Measurements from ENCODE around the gene KLHL18.
A peak's percentile ranks its signal among the peaks of the same experiment; 100 is the strongest.
"Not testable (repeated sequence)": the region's sequence is repeated elsewhere in the genome, so short reads cannot be mapped to it uniquely, and the experiment has no call there.

KLHL18 gene

DNA sequence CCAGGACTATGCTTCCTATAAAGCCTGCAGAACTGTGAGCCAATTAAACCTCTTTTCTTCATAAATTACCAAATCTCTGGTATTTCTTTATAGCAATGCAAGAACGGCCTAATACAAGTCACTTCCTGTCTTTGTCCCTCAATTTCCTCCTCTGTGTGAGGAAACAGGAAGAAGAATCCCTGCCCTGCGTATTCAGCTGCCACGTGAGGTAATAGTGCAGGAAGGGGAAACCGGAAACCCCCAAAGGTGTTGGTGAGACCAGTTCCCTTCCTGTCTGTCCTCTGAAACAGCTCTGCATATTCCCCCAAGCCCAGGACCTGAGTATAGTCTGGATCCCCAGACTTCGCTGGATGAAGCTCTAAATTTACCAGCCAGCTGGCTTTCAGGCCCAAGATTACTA, 80.0 kb downstream of the KLHL18 start:
- DNase-seq (ENCODE audit: low read depth) = no peak

DNA sequence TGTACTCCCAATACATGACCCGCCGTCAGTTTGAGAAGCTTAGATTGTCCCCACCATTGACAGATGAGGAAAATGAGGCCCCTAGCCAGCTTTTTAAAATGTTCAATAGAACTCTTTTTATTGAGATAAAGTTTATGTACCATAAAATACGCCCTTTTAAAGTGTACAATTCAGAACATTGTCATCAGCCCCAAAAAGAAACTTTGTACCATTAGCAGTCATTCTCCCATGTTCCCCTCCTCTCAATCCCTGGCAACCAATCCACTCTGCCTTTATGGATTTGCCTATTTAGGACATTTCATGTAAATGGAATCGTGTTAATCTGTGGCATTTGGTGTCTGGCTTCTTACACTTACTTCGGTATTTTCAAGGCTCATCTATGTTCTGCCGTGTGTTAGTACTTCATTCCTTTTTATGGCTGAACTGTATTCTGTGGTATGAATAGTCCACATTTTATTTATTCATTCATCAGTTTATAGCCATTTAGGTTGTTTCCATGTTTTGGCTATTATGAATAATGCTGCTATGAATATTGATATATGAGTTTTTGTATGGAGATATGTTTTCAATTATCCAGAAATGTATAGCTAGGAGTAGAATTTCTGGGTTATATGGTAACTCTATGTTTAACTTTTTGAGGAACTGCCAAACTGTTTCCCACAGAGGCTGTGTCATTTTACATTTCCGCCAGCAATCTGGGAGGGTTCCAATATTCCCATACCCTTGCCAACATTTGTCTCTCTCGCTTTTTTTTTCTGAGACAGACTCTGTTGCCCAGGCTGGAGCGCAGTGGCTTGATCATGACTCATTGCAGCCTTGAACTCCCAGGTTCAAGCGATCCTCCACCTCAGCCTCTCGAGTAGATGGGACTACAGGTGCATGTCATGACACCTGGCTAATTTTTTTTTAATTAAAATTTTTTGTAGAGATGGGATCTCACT, 82.7 kb downstream of the KLHL18 start:
- no peak for DNase-seq (ENCODE audit: low read depth)

DNA sequence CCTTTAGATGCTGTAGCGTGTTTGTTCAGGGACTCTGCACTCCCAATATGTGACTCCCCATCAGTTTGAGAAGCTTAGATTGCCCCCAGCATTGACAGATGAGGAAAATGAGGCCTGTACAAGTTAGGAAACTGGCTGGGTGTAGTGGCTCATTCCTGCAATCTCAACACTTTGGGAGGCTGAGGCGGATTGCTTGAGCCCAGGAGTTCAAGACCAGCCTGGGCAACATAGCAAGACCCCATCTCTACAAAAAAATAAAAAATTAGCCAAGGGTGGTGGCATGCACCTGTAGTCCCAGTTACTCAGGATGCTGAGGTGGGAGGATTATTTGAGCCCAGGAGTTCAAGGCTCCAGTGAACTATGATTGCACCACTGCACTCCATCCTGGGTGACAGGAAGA, 84.1 kb downstream of the KLHL18 start:
- DNase-seq (ENCODE audit: low read depth) = no peak

DNA sequence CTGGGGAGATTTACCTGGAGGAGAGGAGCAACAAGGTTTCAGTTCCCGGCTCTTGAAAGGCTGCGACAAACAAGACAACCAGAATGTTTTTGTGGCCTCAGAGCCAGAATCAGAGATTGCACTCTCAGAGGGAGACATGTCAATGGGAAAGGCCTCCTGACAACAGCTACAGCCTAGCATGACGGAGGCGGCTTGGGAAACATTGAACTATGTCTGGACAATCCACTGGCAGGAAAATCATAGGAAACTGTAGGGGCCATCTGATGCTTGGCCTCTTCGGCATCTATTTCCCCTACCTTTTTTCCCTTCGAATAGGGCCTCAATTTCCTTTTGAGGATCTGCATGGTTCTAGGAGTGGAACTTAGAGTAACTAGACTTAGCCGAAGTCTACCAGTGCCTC, 84.9 kb downstream of the KLHL18 start:
- DNase-seq (ENCODE audit: low read depth) = no peak

GRCh38 chr3:47370020-47370419, 87.3 kb downstream of the KLHL18 start:
- not testable (repeated sequence) for DNase-seq (ENCODE audit: low read depth)

DNA sequence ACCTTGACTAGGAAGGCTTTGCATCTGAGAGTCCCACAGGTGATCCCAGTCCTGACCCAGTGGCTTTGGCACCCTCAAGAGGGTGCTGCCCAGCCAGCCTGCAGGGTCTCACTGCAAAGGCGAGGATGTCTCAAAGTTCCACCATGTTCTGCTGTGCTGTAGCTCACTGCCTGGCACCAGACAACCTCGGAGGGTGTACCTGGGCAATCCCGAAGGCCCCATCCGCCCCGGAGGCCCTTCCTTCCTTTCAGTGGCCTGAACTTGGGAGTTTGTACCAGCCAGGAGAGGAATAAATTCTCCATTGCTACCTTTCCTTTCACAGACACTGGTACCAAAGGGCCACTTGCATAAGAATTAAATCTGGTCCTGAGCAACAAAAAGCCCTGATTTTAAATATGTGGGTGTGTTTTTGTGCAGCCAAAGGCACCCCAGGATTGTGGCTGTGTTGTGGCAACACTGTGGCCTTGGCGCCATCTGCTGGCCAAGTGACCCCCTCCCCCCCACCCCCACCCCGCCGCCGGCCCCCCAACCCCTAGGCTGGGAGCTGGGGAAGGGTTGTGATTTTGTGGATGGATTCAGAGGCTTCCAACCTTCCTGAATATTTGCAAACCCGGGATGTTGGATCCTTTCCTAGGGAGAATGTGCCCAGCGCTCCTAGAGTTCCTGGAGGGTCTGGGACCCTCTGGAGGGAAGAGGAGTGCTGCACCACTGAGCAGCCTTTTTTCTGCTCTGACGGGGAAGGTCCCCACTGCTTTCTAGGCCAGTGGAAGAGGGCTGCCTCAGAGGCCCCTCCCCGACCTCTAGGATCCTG, 88.3 kb downstream of the KLHL18 start:
- no peak for DNase-seq (ENCODE audit: low read depth)

DNA sequence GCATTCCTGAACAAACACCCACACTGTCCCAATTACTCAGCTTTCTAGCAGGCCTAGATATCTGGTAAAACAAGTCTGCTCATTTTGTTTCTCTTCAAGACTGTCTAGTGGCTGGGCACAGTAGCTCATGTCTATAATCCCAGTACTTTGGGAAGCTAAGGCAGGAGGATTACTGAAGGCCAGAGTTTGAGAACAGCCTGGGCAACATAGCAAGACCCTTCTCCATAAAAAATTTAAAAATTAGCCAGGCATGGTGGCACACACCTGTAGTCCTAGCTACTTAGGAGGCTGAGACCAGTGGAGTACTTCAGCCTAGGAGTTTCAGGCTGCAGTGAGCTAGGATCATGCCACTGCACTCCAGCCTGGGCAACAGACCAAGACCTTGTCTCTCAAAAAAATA, 91.8 kb downstream of the KLHL18 start:
- DNase-seq (ENCODE audit: low read depth) = no peak

- DNase-seq (ENCODE audit: low read depth) = no peak
Observed at GRCh38 chr3:47376393-47376792, 93.6 kb downstream of the KLHL18 start.

DNA sequence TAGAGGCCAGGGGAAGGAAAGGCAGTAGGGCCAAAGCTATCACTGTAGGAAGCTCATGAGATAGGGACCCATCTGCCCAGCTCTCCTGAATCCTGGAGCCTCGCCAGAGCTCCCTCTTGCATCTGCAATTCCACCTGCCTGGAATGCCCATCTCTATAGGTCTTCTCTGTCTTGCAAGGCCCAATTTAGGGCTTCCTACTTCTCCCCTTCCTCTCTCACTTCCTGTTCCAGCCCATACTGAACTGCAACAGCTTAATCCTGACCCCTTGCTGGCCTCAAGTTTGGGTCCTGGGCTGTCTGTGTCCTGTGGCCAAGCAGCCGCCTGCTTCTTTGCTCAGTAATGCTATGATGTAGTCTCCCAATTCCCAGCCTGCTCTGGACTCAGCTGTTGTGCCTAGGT, 94.4 kb downstream of the KLHL18 start:
- no peak for DNase-seq (ENCODE audit: low read depth)

GRCh38 chr3:47378869-47379268, 96.1 kb downstream of the KLHL18 start:
- DNase-seq (ENCODE audit: low read depth) = no peak

- no peak for DNase-seq (ENCODE audit: low read depth)
Observed at GRCh38 chr3:47379411-47379899, 96.7 kb downstream of the KLHL18 start.

DNA sequence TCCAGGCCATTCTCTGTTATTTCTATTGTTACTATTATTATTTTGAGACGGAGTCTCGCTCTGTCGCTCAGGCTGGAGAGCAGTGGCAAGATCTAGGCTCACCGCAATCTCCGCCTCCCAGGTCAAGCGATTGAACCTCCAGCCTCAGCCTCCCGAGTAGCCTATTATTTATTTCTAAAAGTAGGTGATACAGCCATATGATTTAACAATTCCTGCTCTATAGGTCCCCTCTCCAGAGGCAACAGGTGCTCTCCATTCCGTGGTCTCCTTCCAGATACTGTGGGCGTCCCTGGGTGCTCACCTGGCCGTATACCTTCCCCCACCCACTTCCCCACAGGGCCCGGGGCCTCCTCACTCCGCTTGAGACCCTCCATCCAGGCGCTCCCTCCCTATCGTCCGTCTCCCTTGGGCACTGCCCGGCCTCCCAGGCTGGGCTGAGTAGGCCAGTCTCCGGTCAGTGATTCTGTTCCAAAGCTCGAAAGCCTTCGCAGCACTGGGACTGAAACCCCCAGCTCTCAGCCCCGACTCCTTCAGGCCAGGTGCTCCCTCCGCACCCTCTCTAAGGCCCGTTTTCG, 97.4 kb downstream of the KLHL18 start:
- no peak for DNase-seq (ENCODE audit: low read depth)

DNA sequence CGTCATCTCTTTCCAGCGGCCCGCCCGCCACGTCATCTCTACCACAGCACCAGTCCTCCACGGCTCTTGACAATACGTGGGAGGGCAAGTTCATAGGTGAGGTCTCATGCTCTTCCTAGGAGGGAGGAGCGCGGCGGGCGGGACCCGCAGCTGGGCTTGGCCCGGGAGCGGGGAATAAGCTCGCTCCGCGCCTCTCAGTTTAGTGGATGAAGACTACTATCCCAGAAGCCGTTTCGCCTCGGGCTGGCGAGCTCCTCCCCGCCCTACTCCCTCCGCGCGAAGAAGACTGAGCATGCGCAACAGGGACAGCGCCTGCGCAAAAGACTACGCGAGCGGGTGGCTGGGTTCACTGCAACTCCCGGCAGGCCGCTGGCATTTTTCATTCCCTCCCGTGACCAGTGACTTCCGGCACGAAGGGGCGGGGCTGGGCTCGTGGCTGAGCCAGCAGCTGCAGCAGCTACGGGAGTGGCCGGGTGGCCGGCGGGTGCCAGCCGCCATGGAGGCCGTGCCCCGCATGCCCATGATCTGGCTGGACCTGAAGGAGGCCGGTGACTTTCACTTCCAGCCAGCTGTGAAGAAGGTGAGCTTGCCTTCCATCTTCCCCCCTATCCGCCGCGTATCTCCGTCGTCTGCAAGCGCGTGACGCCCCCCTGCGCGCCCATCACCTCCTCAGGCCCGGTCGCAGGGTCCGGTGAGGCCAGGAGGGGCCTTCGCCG, 98.0 kb downstream of the KLHL18 start, which contains the start of gene PTPN23:
PTPN23 (plus strand) TSS at position 421 of the 716 bp plus-strand sequence; CDS start at position 497, 76 bp downstream.
- DNase-seq (ENCODE audit: low read depth) = peak; percentile 97

DNA sequence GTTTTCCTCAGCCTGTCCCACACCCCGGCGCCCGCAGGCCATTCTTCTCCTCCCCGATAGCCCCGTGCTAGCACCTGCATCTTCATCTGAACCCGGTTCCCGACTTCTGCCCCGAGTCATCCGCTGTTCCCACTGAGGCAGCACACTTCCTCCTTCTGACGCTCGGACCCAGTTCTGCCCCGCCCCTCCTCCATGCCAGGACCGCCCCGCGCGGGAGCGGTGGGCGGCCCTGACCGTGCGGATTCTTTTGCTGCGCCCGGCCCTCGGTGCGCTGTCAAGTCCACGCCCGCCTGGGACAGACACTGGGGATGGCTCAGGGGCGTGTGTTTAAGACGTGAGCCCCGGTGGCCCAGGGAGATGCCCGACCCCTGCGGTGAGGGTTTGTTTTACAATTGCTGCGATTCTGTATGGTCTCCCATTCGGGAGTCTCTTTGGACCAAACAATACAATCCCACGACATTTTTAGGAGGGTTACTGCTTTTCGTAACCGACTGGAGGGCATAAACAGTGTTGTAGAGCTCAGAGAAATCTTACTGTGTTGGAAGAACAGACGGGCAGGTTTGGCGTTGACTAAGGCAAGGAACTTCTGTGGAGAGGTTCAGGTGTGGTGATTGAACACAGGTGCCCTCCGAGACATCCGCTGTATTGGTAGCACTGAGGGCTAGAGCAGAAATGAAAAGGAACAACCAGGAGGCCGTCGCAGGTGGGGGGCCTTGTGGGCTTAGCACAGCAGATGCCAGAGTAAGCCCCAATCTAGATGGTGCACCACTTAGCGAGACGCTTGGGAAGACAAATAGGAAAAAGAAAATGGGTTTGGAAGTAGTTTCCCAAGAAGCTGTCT, 98.8 kb downstream of the KLHL18 start:
- peak; percentile 43 for DNase-seq (ENCODE audit: low read depth)

GRCh38 chr3:47384425-47384824, 101.7 kb downstream of the KLHL18 start:
- no peak for DNase-seq (ENCODE audit: low read depth)

DNA sequence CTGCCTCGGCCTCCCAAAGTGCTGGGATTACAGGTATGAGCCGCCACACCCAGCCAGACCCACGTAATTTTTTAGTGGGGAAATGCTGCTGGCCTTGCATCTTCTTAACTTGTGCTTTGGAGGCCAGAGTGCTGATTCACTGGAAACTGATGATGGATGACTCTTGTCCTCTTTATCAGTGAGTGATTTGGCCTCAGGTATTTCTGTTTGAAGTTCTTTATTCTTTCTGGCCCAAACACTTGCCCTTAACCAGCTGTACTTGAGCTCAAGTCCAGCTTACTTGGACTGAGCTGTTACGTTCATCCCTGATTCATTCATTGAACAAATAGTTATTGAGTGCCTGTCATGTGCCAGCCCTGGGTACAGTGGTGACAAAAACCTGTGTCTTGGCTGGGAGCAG, 102.3 kb downstream of the KLHL18 start:
- no peak for DNase-seq (ENCODE audit: low read depth)

DNA sequence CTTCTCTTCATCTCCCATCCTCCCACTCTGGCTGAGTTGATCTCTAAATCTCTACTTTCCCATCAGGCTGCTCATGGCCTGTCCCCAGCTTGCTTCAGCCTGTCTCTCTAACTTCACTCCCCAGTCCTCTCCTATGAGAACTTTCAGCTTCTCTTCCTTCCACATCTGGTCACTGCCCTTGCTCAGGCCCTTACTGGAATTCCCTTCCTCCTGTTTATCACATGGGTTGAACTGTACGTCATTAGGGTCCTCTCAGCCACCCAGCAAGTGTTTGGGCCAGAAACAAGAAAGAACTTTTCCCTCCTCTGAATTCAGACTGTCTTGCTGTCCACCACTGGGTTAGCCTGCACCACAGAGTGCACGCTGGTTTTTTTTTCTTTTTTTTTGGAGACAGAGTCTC, 103.1 kb downstream of the KLHL18 start:
- no peak for DNase-seq (ENCODE audit: low read depth)

- DNase-seq (ENCODE audit: low read depth) = no peak
Observed at GRCh38 chr3:47392933-47393332, 110.2 kb downstream of the KLHL18 start.

GRCh38 chr3:47394140-47394870, 111.6 kb downstream of the KLHL18 start:
- no peak for DNase-seq (ENCODE audit: low read depth)

- DNase-seq (ENCODE audit: low read depth) = no peak
Observed at GRCh38 chr3:47394881-47395280, 112.1 kb downstream of the KLHL18 start.
